ENCODE results near the gene KLRF1.
A peak's percentile ranks its signal among the peaks of the same experiment; 100 is the strongest.

Gene KLRF1

GRCh38 chr12:9827209-9827888, at the start of gene KLRF1:
KLRF1 (plus strand) TSS chr12:9827481; CDS start chr12:9827545, 64 bp downstream.
- peak in 1 of 3 donors; percentile 6 for DNase-seq

GRCh38 chr12:9779209-9779608, 48.1 kb upstream of the KLRF1 start:
- peak in 2 of 3 donors; percentile 30 to 36 for DNase-seq

- DNase-seq: no peak
Observed at GRCh38 chr12:9781360-9781759, 45.9 kb upstream of the KLRF1 start.

GRCh38 chr12:9782547-9783382, 44.5 kb upstream of the KLRF1 start:
- no peak for DNase-seq

GRCh38 chr12:9784326-9784725, 43.0 kb upstream of the KLRF1 start:
- no peak for DNase-seq

- DNase-seq: no peak
Observed at GRCh38 chr12:9784816-9785215, 42.5 kb upstream of the KLRF1 start.

- DNase-seq: no peak
Observed at GRCh38 chr12:9786726-9787717, 40.3 kb upstream of the KLRF1 start.

- no peak for DNase-seq
Observed at GRCh38 chr12:9792185-9792900, 34.9 kb upstream of the KLRF1 start.

- no peak for DNase-seq
Observed at GRCh38 chr12:9792961-9793617, 34.2 kb upstream of the KLRF1 start.

GRCh38 chr12:9793779-9794395, 33.4 kb upstream of the KLRF1 start:
- peak; percentile 59 to 93 (median 89) for DNase-seq

- DNase-seq: peak in 1 of 3 donors; percentile 29
Observed at GRCh38 chr12:9794484-9795093, 32.7 kb upstream of the KLRF1 start.

GRCh38 chr12:9795945-9796344, 31.3 kb upstream of the KLRF1 start:
- DNase-seq: no peak

GRCh38 chr12:9796346-9796745, 30.9 kb upstream of the KLRF1 start:
- no peak for DNase-seq

GRCh38 chr12:9796971-9797370, 30.3 kb upstream of the KLRF1 start:
- DNase-seq: no peak

- DNase-seq: peak; percentile 43 to 66 (median 53)
Observed at GRCh38 chr12:9797722-9798619, 29.3 kb upstream of the KLRF1 start.

GRCh38 chr12:9799961-9800360, 27.3 kb upstream of the KLRF1 start:
- no peak for DNase-seq

GRCh38 chr12:9805883-9806282, 21.4 kb upstream of the KLRF1 start:
- DNase-seq: peak in 1 of 3 donors; percentile 13

GRCh38 chr12:9806714-9807113, 20.6 kb upstream of the KLRF1 start:
- DNase-seq: peak in 1 of 3 donors; percentile 17

- peak; percentile 20 to 63 (median 53) for DNase-seq
Observed at GRCh38 chr12:9808504-9808903, 18.8 kb upstream of the KLRF1 start.

GRCh38 chr12:9809338-9809737, 17.9 kb upstream of the KLRF1 start:
- no peak for DNase-seq

Measured in suppressor macrophage treated with lipopolysaccharide for 1 hour (primary cell).